Body of pancreas (tissue), 4 donors: ENCODE results near the gene SORCS2.

Experiments
- CTCF ChIP-seq, 7 experiments: fragments of 450-650 bp in 4 of 7; fragments of 200-600 bp in 3 of 7; sonication (generic) in 3 of 7; IDR thresholded peaks; one replicate each; pipeline ENCODE4 v1.5.1; 2016 to 2019; ENCODE audit warnings: antibody characterized with exemption in 7 of 7
- POLR2A ChIP-seq, 3 donors: fragments of 450-650 bp; IDR thresholded peaks; one replicate each; pipeline ENCODE4 v1.6.1; 2016; ENCODE audit warnings: antibody characterized with exemption in 3 of 3, mild to moderate bottlenecking in 2 of 3

GRCh38 chr4:7710126-7710525 lies 517.8 kb downstream of the SORCS2 start:
- TF ChIP-seq CTCF (IDR thresholded peaks at IDR 0.05) (no peak), POLR2A (IDR thresholded peaks at IDR 0.05) (no peak)
